HepG2 (cell line): ENCODE results near the gene PCP4.

Experiments
- ARNT ChIP-seq: fragments of 450-650 bp; IDR thresholded peaks from 2 replicates; pipeline ENCODE4 v1.6.1; 2017
- ELF1 ChIP-seq: sonication (generic); formaldehyde crosslinking; IDR thresholded peaks from 2 replicates; pipeline ENCODE4 v1.4.0; 2020; ENCODE audit warnings: missing genetic modification reagents
- ZNF138 ChIP-seq: sonication (generic); formaldehyde crosslinking; IDR thresholded peaks from 2 replicates; pipeline ENCODE4 v1.5.0; 2020; ENCODE audit warnings: mild to moderate bottlenecking, low read depth, missing genetic modification reagents

- no peak for TF ChIP-seq ZNF138 (CRISPR knock-in tag)
- TF ChIP-seq ARNT, result no peak
- TF ChIP-seq ELF1 (CRISPR knock-in tag), result no peak
These were observed 2.0 kb downstream of the PCP4 start for GRCh38 chr21:39869141-39869818.
